Esophagus muscularis mucosa (tissue), 4 donors: ENCODE measurements around the gene DNAH2. TPM values are rescaled to one million over a fixed set of nuclear protein-coding genes. Genes with fewer than 3 reads are reported as not detected.

Source experiments
- DNase-seq: peaks from one replicate; pipeline ENCODE4 v3.0.0-alpha.2; 2017; ENCODE audit errors: extremely low spot score
- H3K27ac ChIP-seq, 4 donors: fragments of 200-600 bp; sonication (generic); replicated peaks in 1 of 4; 1 replicate in 3 of 4; 2 replicates in 1 of 4; pipeline ENCODE4 v1.5.1; 2016 to 2019; ENCODE audit warnings: mild to moderate bottlenecking in 1 of 4
- H3K27me3 ChIP-seq, 4 donors: fragments of 200-600 bp; sonication (generic); one replicate each; pipeline versions ENCODE4 v1.5.1 to v1.6.0; 2016 to 2019
- H3K36me3 ChIP-seq, 4 donors: fragments of 200-600 bp; sonication (generic); one replicate each; pipeline ENCODE4 v1.5.1; 2016 to 2019
- H3K4me1 ChIP-seq, 4 donors: fragments of 200-600 bp; sonication (generic); one replicate each; pipeline ENCODE4 v1.5.1; 2016 to 2019
- H3K4me3 ChIP-seq, 4 donors: fragments of 200-600 bp; sonication (generic); 1 replicate in 2 of 4; 2 replicates in 2 of 4; pipeline ENCODE4 v1.5.1; 2016 to 2019; ENCODE audit warnings: mild to moderate bottlenecking in 4 of 4, moderate library complexity in 1 of 4
- H3K9me3 ChIP-seq, 4 donors: fragments of 200-600 bp; sonication (generic); 1 replicate in 3 of 4; 2 replicates in 1 of 4; pipeline ENCODE4 v1.5.1; 2016 to 2019
- CTCF ChIP-seq, 3 experiments: fragments of 200-600 bp in 2 of 3; fragments of 450-650 bp in 1 of 3; sonication (generic) in 2 of 3; IDR thresholded peaks; one replicate each; pipeline ENCODE4 v1.5.1; 2017 to 2019; ENCODE audit warnings: antibody characterized with exemption in 3 of 3, mild to moderate bottlenecking in 2 of 3, moderate library complexity in 1 of 3
- EP300 ChIP-seq: sonication (generic); formaldehyde crosslinking; IDR thresholded peaks from one replicate; pipeline ENCODE4 v1.6.1; 2017; ENCODE audit warnings: antibody characterized with exemption
- POLR2A ChIP-seq: fragments of 450-650 bp; IDR thresholded peaks from one replicate; pipeline ENCODE4 v1.6.1; 2017; ENCODE audit warnings: antibody characterized with exemption, moderate library complexity, mild to moderate bottlenecking, low read depth
- POLR2AphosphoS5 ChIP-seq, 2 donors: sonication (generic); formaldehyde crosslinking; IDR thresholded peaks; one replicate each; pipeline ENCODE4 v1.6.1; 2017; ENCODE audit warnings: antibody characterized with exemption in 2 of 2
- WGBS: methylation state at CpG from one replicate; pipeline ENCODE4 v1.1.5; 2018; 5-methylcytosine and 5-hydroxymethylcytosine counted together
- intact Hi-C: fragments of 100-400 bp; cut with DNase I; formaldehyde crosslinking; loops from one replicate; pipeline ENCODE4 v1.15.1; 2023
- total RNA-seq, 4 donors: library from RNA; depleted of rRNA; stranded (reverse); fragments of >200 nt; gene quantifications; one replicate each; pipeline versions ENCODE4 v1.1.0 to v1.2.1, GENCODE V29; 2016

The DNAH2 gene
- total RNA-seq, 4 donors from 2014 or later = under 0.01 to 0.17 (median 0.06) TPM

DNA sequence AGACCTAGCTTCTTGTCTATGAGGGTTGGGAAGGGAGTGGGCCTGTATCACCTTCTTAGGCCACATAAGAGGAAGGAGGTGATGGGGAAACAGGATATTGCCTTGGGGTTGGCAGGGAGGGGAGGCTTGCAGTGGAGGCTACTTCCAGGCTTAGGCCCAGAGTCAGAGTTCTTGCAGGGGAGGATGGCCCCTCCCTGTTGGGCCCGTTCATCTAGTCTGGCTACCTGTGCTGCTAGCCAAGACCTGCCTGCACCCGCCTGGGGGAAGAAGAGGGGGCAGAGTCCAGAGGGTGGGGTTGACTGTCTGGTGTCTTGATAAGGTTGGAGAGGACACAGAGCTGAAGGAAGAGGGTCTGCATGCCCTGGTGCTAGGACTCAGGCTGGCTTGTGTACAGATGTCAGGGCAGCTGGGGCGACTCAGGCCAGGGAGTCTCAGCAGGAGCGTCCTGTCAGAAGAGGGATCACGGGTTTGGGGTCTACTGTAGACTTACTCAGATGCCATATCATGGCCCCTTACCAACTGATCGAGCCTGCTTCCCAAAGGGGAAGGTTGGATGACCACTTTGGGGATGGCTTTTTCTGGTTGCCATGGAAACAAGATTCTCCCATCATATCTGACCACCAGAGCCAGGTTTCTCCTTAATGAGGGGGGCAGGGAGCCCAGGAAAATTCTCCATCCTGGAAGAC, 121.8 kb downstream of the DNAH2 start:
- Histone ChIP-seq H3K27me3 (no peaks in the 10 kb centered on the region), H3K36me3 (peaks cover 0 to 10% (median 5%) of the 10 kb centered on the region in 4 donors), H3K4me3 (no peak overlapping the region), H3K27ac (peak overlapping the region; percentile 97 to 98 (median 98)), H3K4me1 (peaks cover 46 to 80% (median 79%) of the 10 kb centered on the region in 4 donors), H3K9me3 (no peaks in the 10 kb centered on the region)
- no peak for TF ChIP-seq CTCF (IDR thresholded peaks at IDR 0.05)
- TF ChIP-seq EP300 = no peak
- no peak for TF ChIP-seq POLR2A
- TF ChIP-seq POLR2AphosphoS5 (IDR thresholded peaks at IDR 0.05) = no peak
- intact Hi-C loops = no loop called here
- 68% methylated on average over 3 of the region's 6 CpGs for WGBS
- no peak for DNase-seq

- TF ChIP-seq POLR2AphosphoS5 (IDR thresholded peaks at IDR 0.05) = no peak
- no peak for TF ChIP-seq POLR2A
- TF ChIP-seq CTCF (IDR thresholded peaks at IDR 0.05) = no peak
- TF ChIP-seq EP300 = no peak
- DNase-seq = no peak
- intact Hi-C loops = loop anchor here (5.0 kb wide), 1 partner anchor 312 kb away; the partner anchor contains the start of gene PER1
- H3K27ac ChIP-seq = peak overlapping the region; percentile 97 to 98 (median 98)
- no peaks in the 10 kb centered on the region for H3K9me3 ChIP-seq
- no peak overlapping the region for H3K4me3 ChIP-seq
- WGBS = 34% methylated on average over 2 of the region's 2 CpGs
- H3K4me1 ChIP-seq = peaks cover 46 to 83% (median 80%) of the 10 kb centered on the region in 4 donors
- peaks cover 0 to 10% (median 5%) of the 10 kb centered on the region in 4 donors for H3K36me3 ChIP-seq
- no peaks in the 10 kb centered on the region for H3K27me3 ChIP-seq
These were observed 122.3 kb downstream of the DNAH2 start for GRCh38 chr17:7839876-7840261.

- no peak overlapping the region for H3K4me3 ChIP-seq
- WGBS = 39% methylated on average over 1 of the region's 1 CpG
- peaks cover 0 to 12% (median 7%) of the 10 kb centered on the region in 4 donors for H3K36me3 ChIP-seq
- no peaks in the 10 kb centered on the region for H3K9me3 ChIP-seq
- no peaks in the 10 kb centered on the region for H3K27me3 ChIP-seq
- H3K4me1 ChIP-seq = peaks cover 51 to 89% (median 86%) of the 10 kb centered on the region in 4 donors
- TF ChIP-seq POLR2A = no peak
- no peak for TF ChIP-seq CTCF (IDR thresholded peaks at IDR 0.05)
- TF ChIP-seq POLR2AphosphoS5 (IDR thresholded peaks at IDR 0.05) = no peak
- no peak for TF ChIP-seq EP300
- intact Hi-C loops = loop anchor here (5.0 kb wide), 1 partner anchor 312 kb away; the partner anchor contains the start of gene PER1
- no peak for DNase-seq
- peak overlapping the region; percentile 97 to 98 (median 98) for H3K27ac ChIP-seq
These were observed 122.9 kb downstream of the DNAH2 start for GRCh38 chr17:7840441-7840840.

DNA sequence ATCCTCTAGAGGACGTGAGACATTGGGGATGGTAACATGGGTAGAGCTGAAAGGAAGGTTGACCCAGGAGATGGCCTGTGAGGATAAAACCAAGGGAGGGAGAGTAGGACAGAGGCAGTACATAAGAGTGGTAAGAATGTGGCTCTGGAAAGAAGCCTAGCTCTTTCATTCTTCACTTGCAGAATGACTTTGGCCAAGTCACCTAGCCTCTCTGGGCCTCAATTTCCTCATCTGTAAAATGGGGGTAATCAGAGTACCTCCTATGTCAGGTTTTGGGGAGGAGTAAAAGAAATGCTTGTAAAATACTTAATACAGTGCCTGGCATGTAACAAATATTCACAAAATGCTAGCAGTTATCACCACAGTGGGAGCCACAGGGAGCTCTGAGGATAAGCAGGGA, 123.3 kb downstream of the DNAH2 start:
- TF ChIP-seq POLR2AphosphoS5 (IDR thresholded peaks at IDR 0.05) = no peak
- TF ChIP-seq CTCF (IDR thresholded peaks at IDR 0.05) = no peak
- H3K4me1 ChIP-seq = peaks cover 55 to 92% (median 88%) of the 10 kb centered on the region in 4 donors
- peak overlapping the region; percentile 97 to 98 (median 98) for H3K27ac ChIP-seq
- H3K4me3 ChIP-seq = peak overlapping the region; percentile 64 to 86 (median 73)
- no peaks in the 10 kb centered on the region for H3K27me3 ChIP-seq
- intact Hi-C loops = loop anchor here (5.0 kb wide), 1 partner anchor 311 kb away; the partner anchor contains the start of gene PER1
- peaks cover 3 to 17% (median 11%) of the 10 kb centered on the region in 4 donors for H3K36me3 ChIP-seq
- no peak for DNase-seq
- 56% methylated on average over 1 of the region's 1 CpG for WGBS
- H3K9me3 ChIP-seq = no peaks in the 10 kb centered on the region
